Measurements from ENCODE around the gene ARSG.

The ARSG gene

DNA sequence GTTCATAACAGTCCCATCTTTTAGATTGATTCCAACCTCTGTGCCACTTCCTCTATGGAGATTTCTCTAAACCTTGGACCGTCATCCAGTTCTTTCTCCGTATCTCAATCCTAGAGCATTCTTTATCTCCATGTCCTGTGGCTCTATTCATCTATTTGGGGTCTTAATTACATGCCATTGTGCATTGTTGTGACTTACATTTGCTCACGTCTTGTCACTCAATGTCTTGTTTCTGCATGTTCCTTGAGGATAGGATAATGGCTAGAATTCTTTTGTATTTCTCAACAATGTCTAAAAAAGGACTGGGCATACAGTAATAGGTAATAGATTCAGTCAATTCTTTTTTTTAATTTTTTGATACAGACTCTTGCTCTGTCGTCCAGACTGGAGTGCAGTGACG is 50.2 kb downstream of the ARSG start:
- TF ChIP-seq RAD21 (IDR thresholded peaks at IDR 0.05; ENCODE audit: low read depth) (no peak), MAX (IDR thresholded peaks at IDR 0.05) (no peak), TAF1 (IDR thresholded peaks at IDR 0.05; ENCODE audit: low read depth) (no peak), YY1 (IDR thresholded peaks at IDR 0.05; ENCODE audit: low read depth) (no peak), ZBTB7A (IDR thresholded peaks at IDR 0.05; ENCODE audit: low read depth) (no peak)

DNA sequence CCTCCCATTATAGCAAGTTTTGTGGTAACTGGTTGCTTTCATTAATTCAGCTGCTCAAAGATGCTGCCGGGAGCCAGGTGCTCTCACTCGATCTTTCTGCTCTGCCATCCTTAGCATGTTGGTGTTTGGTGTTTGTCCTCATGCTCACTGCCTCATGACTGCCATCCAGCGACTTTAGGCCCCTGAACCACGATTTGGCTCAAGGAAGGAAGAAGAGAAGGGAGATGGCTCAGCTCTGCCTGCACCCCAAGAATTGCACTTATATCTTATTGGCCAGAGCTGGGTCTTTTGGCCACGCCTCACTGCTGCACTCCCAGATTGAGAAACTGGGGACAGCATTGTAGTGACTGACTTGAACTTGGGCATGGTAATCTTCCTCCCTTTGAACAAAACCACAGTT is 52.7 kb downstream of the ARSG start:
- TF ChIP-seq MAX (IDR thresholded peaks at IDR 0.05) (no peak), FOXM1 (IDR thresholded peaks at IDR 0.05; ENCODE audit: borderline replicate concordance, low read depth) (no peak), YY1 (IDR thresholded peaks at IDR 0.05; ENCODE audit: low read depth) (no peak), EGR1 (IDR thresholded peaks at IDR 0.05) (no peak), TCF12 (IDR thresholded peaks at IDR 0.05; ENCODE audit: low read depth) (no peak), ZBTB7A (IDR thresholded peaks at IDR 0.05; ENCODE audit: low read depth) (no peak), TEAD4 (IDR thresholded peaks at IDR 0.05) (no peak), RAD21 (IDR thresholded peaks at IDR 0.05; ENCODE audit: low read depth) (no peak), TAF1 (IDR thresholded peaks at IDR 0.05; ENCODE audit: low read depth) (no peak), EP300 (IDR thresholded peaks at IDR 0.05; ENCODE audit: borderline replicate concordance) (no peak), CREB1 (IDR thresholded peaks at IDR 0.05; ENCODE audit: low read depth) (no peak), USF1 (IDR thresholded peaks at IDR 0.05) (no peak), CEBPB (IDR thresholded peaks at IDR 0.05) (no peak), NFIC (IDR thresholded peaks at IDR 0.05) (no peak), REST (IDR thresholded peaks at IDR 0.05; ENCODE audit: low read depth) (no peak)

- TF ChIP-seq MAX (IDR thresholded peaks at IDR 0.05) = no peak
- TF ChIP-seq USF1 (IDR thresholded peaks at IDR 0.05) = no peak
- TF ChIP-seq TEAD4 (IDR thresholded peaks at IDR 0.05) = no peak
These were observed 53.4 kb downstream of the ARSG start for GRCh38 chr17:68344701-68345136.

GRCh38 chr17:68346448-68346847 is 55.2 kb downstream of the ARSG start:
- TF ChIP-seq TAF1 (IDR thresholded peaks at IDR 0.05; ENCODE audit: low read depth) (no peak), YY1 (IDR thresholded peaks at IDR 0.05; ENCODE audit: low read depth) (no peak), NFIC (IDR thresholded peaks at IDR 0.05) (no peak), CREB1 (IDR thresholded peaks at IDR 0.05; ENCODE audit: low read depth) (no peak), FOXM1 (IDR thresholded peaks at IDR 0.05; ENCODE audit: borderline replicate concordance, low read depth) (no peak), MAX (IDR thresholded peaks at IDR 0.05) (no peak), USF1 (IDR thresholded peaks at IDR 0.05) (no peak), CEBPB (IDR thresholded peaks at IDR 0.05) (no peak), ZBTB7A (IDR thresholded peaks at IDR 0.05; ENCODE audit: low read depth) (no peak), EP300 (IDR thresholded peaks at IDR 0.05; ENCODE audit: borderline replicate concordance) (no peak), RAD21 (IDR thresholded peaks at IDR 0.05; ENCODE audit: low read depth) (no peak), TEAD4 (IDR thresholded peaks at IDR 0.05) (no peak), TCF12 (IDR thresholded peaks at IDR 0.05; ENCODE audit: low read depth) (no peak), EGR1 (IDR thresholded peaks at IDR 0.05) (no peak)

- TF ChIP-seq CEBPB (IDR thresholded peaks at IDR 0.05) = no peak
- TF ChIP-seq YY1 (IDR thresholded peaks at IDR 0.05; ENCODE audit: low read depth) = no peak
- TF ChIP-seq RAD21 (IDR thresholded peaks at IDR 0.05; ENCODE audit: low read depth) = no peak
- TF ChIP-seq REST (IDR thresholded peaks at IDR 0.05; ENCODE audit: low read depth) = no peak
- TF ChIP-seq USF1 (IDR thresholded peaks at IDR 0.05) = no peak
- TF ChIP-seq TEAD4 (IDR thresholded peaks at IDR 0.05) = no peak
- TF ChIP-seq MAX (IDR thresholded peaks at IDR 0.05) = no peak
- no peak for TF ChIP-seq FOXM1 (IDR thresholded peaks at IDR 0.05; ENCODE audit: borderline replicate concordance, low read depth)
- TF ChIP-seq CREB1 (IDR thresholded peaks at IDR 0.05; ENCODE audit: low read depth) = no peak
- TF ChIP-seq ZBTB7A (IDR thresholded peaks at IDR 0.05; ENCODE audit: low read depth) = no peak
- no peak for TF ChIP-seq EGR1 (IDR thresholded peaks at IDR 0.05)
- no peak for TF ChIP-seq NFIC (IDR thresholded peaks at IDR 0.05)
- TF ChIP-seq TAF1 (IDR thresholded peaks at IDR 0.05; ENCODE audit: low read depth) = no peak
- TF ChIP-seq EP300 (IDR thresholded peaks at IDR 0.05; ENCODE audit: borderline replicate concordance) = no peak
These were observed 56.1 kb downstream of the ARSG start for GRCh38 chr17:68347380-68347779.
